ENCODE data around the gene DDX52. TPM values are rescaled to one million over a fixed set of nuclear protein-coding genes. Genes with fewer than 3 reads are reported as not detected.

DDX52 gene
- total and polyA plus RNA-seq, 2 experiments from 2014 or later = 46.2 to 61.3 TPM

DNA sequence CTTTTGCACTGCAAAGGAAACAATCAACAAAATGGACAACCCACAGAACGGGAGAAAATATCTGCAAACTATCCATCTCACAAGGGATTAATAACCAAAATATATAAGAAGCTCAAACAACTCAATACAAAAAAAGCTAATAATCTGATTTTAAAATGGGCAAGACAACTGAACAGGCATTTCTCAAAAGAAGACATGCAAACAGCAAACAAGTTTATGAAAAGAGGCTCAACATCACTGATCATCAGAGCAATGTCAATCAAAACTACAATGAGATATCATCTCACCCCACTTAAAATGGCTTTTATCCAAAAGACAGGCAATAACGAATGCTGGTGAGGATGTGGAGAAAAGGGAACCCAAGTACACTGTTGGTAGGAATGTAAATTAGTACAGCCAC, 68.8 kb downstream of the DDX52 start:
- TF ChIP-seq JUNB (IDR thresholded peaks at IDR 0.05; ENCODE audit: unreplicated experiment) (no peak), STAT1 (IDR thresholded peaks at IDR 0.05; ENCODE audit: unreplicated experiment) (no peak)
- Histone ChIP-seq H3K36me3 (ENCODE audit: insufficient read depth) (peaks cover 5% of the 10 kb centered on the region; the same call in 1 of the 2 replicates), H3K79me2 (replicated peaks; ENCODE audit: insufficient read depth) (no peaks in the 10 kb centered on the region), H3K4me3 (no peak overlapping the region), H3K4me1 (ENCODE audit: insufficient read depth) (no peaks in the 10 kb centered on the region), H4K20me1 (replicated peaks; ENCODE audit: insufficient read depth) (no peaks in the 10 kb centered on the region), H3K27me3 (ENCODE audit: insufficient read depth) (no peaks in the 10 kb centered on the region), H3K4me2 (no peak overlapping the region), H3K9me2 (ENCODE audit: insufficient read depth) (no peaks in the 10 kb centered on the region), H2AFZ (no peak overlapping the region), H3K27ac (ENCODE audit: low read depth) (no peak overlapping the region), H3F3A (replicated peaks; ENCODE audit: low read depth) (no peaks in the 10 kb centered on the region)
- DNase-seq (ENCODE audit: low spot score) (no peak), ATAC-seq (no peak)
- H3K36me3 Mint-ChIP-seq (ENCODE audit: low read depth) = peaks cover 31% of the 10 kb centered on the region
- H3K9me3 Mint-ChIP-seq = no peaks in the 10 kb centered on the region
- H3K27me3 Mint-ChIP-seq (ENCODE audit: insufficient read depth, low read depth, poor library complexity) = peaks cover 1% of the 10 kb centered on the region
- H3K27ac Mint-ChIP-seq = no peak overlapping the region
- H3K4me3 Mint-ChIP-seq = no peak overlapping the region
- no peaks in the 10 kb centered on the region for H3K4me1 Mint-ChIP-seq

DNA sequence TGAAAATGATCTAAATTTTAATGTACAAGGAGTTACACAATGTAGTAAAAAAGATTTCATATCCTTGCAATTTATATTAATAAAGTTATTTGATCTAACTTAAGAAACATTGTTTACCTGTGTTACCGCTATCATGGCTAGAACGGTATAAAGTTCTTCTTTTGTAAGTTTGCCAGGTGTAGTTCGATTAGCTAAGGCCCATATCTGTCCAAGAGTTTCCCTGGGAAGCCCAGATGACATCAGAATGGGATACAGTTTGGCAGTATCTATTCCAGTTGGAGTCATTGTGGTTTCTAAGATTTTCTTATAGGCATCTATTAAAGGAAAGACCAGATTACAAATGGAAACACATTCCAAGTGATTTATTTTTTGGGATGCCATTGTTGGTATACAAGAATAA, 71.6 kb downstream of the DDX52 start:
- no peaks in the 10 kb centered on the region for H4K20me1 ChIP-seq (replicated peaks; ENCODE audit: insufficient read depth)
- H3K9me2 ChIP-seq (ENCODE audit: insufficient read depth) = no peaks in the 10 kb centered on the region
- H3F3A ChIP-seq (replicated peaks; ENCODE audit: low read depth) = no peaks in the 10 kb centered on the region
- Mint-ChIP-seq H3K4me1 (no peaks in the 10 kb centered on the region), H3K9me3 (no peaks in the 10 kb centered on the region), H3K27me3 (ENCODE audit: insufficient read depth, low read depth, poor library complexity) (peaks cover 1% of the 10 kb centered on the region), H3K27ac (no peak overlapping the region), H3K36me3 (ENCODE audit: low read depth) (peaks cover 50% of the 10 kb centered on the region), H3K4me3 (no peak overlapping the region)
- H3K27ac ChIP-seq (ENCODE audit: low read depth) = no peak overlapping the region
- DNase-seq (ENCODE audit: low spot score) = no peak
- no peak overlapping the region for H3K4me2 ChIP-seq
- H2AFZ ChIP-seq = no peak overlapping the region
- no peaks in the 10 kb centered on the region for H3K4me1 ChIP-seq (ENCODE audit: insufficient read depth)
- no peaks in the 10 kb centered on the region for H3K27me3 ChIP-seq (ENCODE audit: insufficient read depth)
- no peak overlapping the region for H3K4me3 ChIP-seq
- TF ChIP-seq NANOG (IDR thresholded peaks at IDR 0.05; ENCODE audit: borderline replicate concordance) (no peak), EZH2phosphoT487 (IDR thresholded peaks at IDR 0.05; ENCODE audit: unreplicated experiment) (no peak)
- TF ChIP-seq, protein P1, sequence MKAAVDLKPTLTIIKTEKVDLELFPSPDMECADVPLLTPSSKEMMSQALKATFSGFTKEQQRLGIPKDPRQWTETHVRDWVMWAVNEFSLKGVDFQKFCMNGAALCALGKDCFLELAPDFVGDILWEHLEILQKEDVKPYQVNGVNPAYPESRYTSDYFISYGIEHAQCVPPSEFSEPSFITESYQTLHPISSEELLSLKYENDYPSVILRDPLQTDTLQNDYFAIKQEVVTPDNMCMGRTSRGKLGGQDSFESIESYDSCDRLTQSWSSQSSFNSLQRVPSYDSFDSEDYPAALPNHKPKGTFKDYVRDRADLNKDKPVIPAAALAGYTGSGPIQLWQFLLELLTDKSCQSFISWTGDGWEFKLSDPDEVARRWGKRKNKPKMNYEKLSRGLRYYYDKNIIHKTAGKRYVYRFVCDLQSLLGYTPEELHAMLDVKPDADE (IDR thresholded peaks at IDR 0.05) = no peak
- TF ChIP-seq, protein P2, sequence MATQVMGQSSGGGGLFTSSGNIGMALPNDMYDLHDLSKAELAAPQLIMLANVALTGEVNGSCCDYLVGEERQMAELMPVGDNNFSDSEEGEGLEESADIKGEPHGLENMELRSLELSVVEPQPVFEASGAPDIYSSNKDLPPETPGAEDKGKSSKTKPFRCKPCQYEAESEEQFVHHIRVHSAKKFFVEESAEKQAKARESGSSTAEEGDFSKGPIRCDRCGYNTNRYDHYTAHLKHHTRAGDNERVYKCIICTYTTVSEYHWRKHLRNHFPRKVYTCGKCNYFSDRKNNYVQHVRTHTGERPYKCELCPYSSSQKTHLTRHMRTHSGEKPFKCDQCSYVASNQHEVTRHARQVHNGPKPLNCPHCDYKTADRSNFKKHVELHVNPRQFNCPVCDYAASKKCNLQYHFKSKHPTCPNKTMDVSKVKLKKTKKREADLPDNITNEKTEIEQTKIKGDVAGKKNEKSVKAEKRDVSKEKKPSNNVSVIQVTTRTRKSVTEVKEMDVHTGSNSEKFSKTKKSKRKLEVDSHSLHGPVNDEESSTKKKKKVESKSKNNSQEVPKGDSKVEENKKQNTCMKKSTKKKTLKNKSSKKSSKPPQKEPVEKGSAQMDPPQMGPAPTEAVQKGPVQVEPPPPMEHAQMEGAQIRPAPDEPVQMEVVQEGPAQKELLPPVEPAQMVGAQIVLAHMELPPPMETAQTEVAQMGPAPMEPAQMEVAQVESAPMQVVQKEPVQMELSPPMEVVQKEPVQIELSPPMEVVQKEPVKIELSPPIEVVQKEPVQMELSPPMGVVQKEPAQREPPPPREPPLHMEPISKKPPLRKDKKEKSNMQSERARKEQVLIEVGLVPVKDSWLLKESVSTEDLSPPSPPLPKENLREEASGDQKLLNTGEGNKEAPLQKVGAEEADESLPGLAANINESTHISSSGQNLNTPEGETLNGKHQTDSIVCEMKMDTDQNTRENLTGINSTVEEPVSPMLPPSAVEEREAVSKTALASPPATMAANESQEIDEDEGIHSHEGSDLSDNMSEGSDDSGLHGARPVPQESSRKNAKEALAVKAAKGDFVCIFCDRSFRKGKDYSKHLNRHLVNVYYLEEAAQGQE (IDR thresholded peaks at IDR 0.05; ENCODE audit: unreplicated experiment) = no peak
- no peaks in the 10 kb centered on the region for H3K79me2 ChIP-seq (replicated peaks; ENCODE audit: insufficient read depth)
- peaks cover 25% of the 10 kb centered on the region; the same call in 1 of the 2 replicates for H3K36me3 ChIP-seq (ENCODE audit: insufficient read depth)
- ATAC-seq = no peak

Measured in GM23338 (cell line).